Breast epithelium (tissue), 4 donors: Measurements from ENCODE around the gene ADCY7. TPM values are rescaled to one million over a fixed set of nuclear protein-coding genes. Genes with fewer than 3 reads are reported as not detected.

ENCODE experiments used
- DNase-seq, 2 donors: peaks; one replicate each; pipeline ENCODE4 v3.0.0-alpha.2; 2019; ENCODE audit warnings: low spot score in 2 of 2
- H3K27ac ChIP-seq, 2 donors: fragments of 200-600 bp; sonication (generic) in 1 of 2; one replicate each; pipeline ENCODE4 v1.5.1; 2016 to 2019; ENCODE audit warnings: mild to moderate bottlenecking in 1 of 2
- H3K27me3 ChIP-seq, 2 donors: fragments of 200-600 bp; sonication (generic) in 1 of 2; one replicate each; pipeline versions ENCODE4 v1.5.1 to v1.6.0; 2017 to 2019; ENCODE audit warnings: control low read depth in 1 of 2, mild to moderate bottlenecking in 1 of 2
- H3K36me3 ChIP-seq: fragments of 200-600 bp; one replicate; pipeline ENCODE4 v1.5.1; 2019
- H3K4me1 ChIP-seq, 2 donors: fragments of 200-600 bp; sonication (generic); one replicate each; pipeline ENCODE4 v1.5.1; 2016 to 2019; ENCODE audit warnings: control low read depth in 1 of 2
- H3K4me3 ChIP-seq, 3 donors: fragments of 200-600 bp; sonication (generic); 1 replicate in 2 of 3; 2 replicates in 1 of 3; pipeline ENCODE4 v1.5.1; 2016 to 2019; ENCODE audit warnings: mild to moderate bottlenecking in 3 of 3, moderate library complexity in 2 of 3
- H3K9me3 ChIP-seq, 2 donors: fragments of 200-600 bp; sonication (generic) in 1 of 2; one replicate each; pipeline ENCODE4 v1.5.1; 2016 to 2019; ENCODE audit warnings: control low read depth in 1 of 2
- POLR2A ChIP-seq: fragments of 450-650 bp; IDR thresholded peaks from one replicate; pipeline ENCODE4 v1.6.1; 2016; ENCODE audit warnings: antibody characterized with exemption, mild to moderate bottlenecking, moderate library complexity
- POLR2AphosphoS5 ChIP-seq, 3 donors: sonication (generic); formaldehyde crosslinking; IDR thresholded peaks; one replicate each; pipeline ENCODE4 v1.6.1; 2017; ENCODE audit warnings: antibody characterized with exemption in 3 of 3
- intact Hi-C: fragments of 100-400 bp; cut with DNase I; formaldehyde crosslinking; loops from one replicate; pipeline ENCODE4 v1.15.1; 2023; ENCODE audit warnings: low total_unique reads
- total RNA-seq, 3 donors: library from RNA; depleted of rRNA; stranded (reverse); fragments of >200 nt; gene quantifications; one replicate each; pipeline ENCODE4 v1.1.0, GENCODE V29; 2016
- TF ChIP-seq, protein P1 (sequence below), 3 donors: fragments of 450-650 bp; IDR thresholded peaks; one replicate each; pipeline ENCODE4 v1.5.1; 2016 to 2017; ENCODE audit warnings: antibody characterized with exemption in 3 of 3, mild to moderate bottlenecking in 3 of 3, moderate library complexity in 3 of 3

The ADCY7 gene
- total RNA-seq, 3 donors from 2014 or later = 6.2 to 30.7 (median 10.2) TPM

GRCh38 chr16:50269061-50269705 lies 2.8 kb downstream of the ADCY7 start:
- Histone ChIP-seq H3K27me3 (no peaks in the 10 kb centered on the region), H3K36me3 (no peaks in the 10 kb centered on the region), H3K27ac (no peak overlapping the region), H3K9me3 (no peaks in the 10 kb centered on the region), H3K4me1 (no peaks in the 10 kb centered on the region), H3K4me3 (no peak overlapping the region)
- no peak for DNase-seq
- intact Hi-C loops = no loop called here
- TF ChIP-seq, protein P1, sequence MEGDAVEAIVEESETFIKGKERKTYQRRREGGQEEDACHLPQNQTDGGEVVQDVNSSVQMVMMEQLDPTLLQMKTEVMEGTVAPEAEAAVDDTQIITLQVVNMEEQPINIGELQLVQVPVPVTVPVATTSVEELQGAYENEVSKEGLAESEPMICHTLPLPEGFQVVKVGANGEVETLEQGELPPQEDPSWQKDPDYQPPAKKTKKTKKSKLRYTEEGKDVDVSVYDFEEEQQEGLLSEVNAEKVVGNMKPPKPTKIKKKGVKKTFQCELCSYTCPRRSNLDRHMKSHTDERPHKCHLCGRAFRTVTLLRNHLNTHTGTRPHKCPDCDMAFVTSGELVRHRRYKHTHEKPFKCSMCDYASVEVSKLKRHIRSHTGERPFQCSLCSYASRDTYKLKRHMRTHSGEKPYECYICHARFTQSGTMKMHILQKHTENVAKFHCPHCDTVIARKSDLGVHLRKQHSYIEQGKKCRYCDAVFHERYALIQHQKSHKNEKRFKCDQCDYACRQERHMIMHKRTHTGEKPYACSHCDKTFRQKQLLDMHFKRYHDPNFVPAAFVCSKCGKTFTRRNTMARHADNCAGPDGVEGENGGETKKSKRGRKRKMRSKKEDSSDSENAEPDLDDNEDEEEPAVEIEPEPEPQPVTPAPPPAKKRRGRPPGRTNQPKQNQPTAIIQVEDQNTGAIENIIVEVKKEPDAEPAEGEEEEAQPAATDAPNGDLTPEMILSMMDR (IDR thresholded peaks at IDR 0.05) = no peak
- TF ChIP-seq POLR2A = no peak
- TF ChIP-seq POLR2AphosphoS5 (IDR thresholded peaks at IDR 0.05) = no peak

- Histone ChIP-seq H3K27ac (no peak overlapping the region), H3K36me3 (no peaks in the 10 kb centered on the region), H3K4me1 (no peaks in the 10 kb centered on the region), H3K9me3 (no peaks in the 10 kb centered on the region), H3K4me3 (no peak overlapping the region), H3K27me3 (no peaks in the 10 kb centered on the region)
- DNase-seq = no peak
- intact Hi-C loops = no loop called here
- TF ChIP-seq POLR2A (no peak), POLR2AphosphoS5 (IDR thresholded peaks at IDR 0.05) (no peak)
- TF ChIP-seq, protein P1 (IDR thresholded peaks at IDR 0.05) = no peak
These were observed 3.6 kb downstream of the ADCY7 start for GRCh38 chr16:50269769-50270509.

DNA sequence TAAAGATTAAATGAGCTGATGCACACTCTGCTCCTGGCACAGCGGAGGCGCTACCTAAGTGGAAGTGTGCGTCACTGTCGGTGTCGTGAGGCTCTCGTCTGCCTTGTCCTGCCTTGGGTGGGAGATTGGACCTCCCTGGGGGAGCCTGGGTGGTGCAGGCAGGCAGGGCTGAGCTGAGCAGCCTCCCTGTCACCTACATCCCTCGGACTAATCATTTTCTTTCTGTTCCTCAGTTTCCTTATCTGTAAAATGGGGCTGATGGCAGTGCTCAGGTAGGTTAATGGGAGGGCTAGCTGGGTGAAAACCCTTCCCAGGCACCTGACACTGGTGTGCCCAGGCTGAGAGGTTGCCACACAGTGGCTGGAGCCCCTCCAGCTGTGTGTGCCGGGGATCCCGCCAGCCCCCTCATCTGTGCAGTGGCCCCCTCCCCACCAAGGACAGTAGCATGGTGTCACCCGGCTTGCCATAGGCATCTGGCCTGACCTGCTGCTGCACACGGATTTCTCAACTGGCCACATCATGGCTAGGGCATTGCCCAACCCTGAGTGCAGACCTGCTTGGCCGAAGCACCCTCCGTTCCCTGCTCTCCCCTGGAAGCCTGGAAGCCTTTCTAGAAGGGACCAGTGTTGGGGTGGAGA lies 4.3 kb downstream of the ADCY7 start:
- Histone ChIP-seq H3K9me3 (no peaks in the 10 kb centered on the region), H3K27me3 (no peaks in the 10 kb centered on the region), H3K27ac (no peak overlapping the region), H3K4me1 (no peaks in the 10 kb centered on the region), H3K36me3 (no peaks in the 10 kb centered on the region), H3K4me3 (no peak overlapping the region)
- no peak for DNase-seq
- intact Hi-C loops = no loop called here
- no peak for TF ChIP-seq POLR2AphosphoS5 (IDR thresholded peaks at IDR 0.05)
- TF ChIP-seq, protein P1 (IDR thresholded peaks at IDR 0.05) = no peak

- H3K27me3 ChIP-seq = no peaks in the 10 kb centered on the region
- DNase-seq = no peak
- TF ChIP-seq, protein P1 (IDR thresholded peaks at IDR 0.05) = no peak
- no peak for TF ChIP-seq POLR2AphosphoS5 (IDR thresholded peaks at IDR 0.05)
- no peaks in the 10 kb centered on the region for H3K36me3 ChIP-seq
- no peaks in the 10 kb centered on the region for H3K9me3 ChIP-seq
- no peak overlapping the region for H3K4me3 ChIP-seq
- H3K4me1 ChIP-seq = no peaks in the 10 kb centered on the region
- intact Hi-C loops = no loop called here
- H3K27ac ChIP-seq = no peak overlapping the region
These were observed 5.0 kb downstream of the ADCY7 start for GRCh38 chr16:50271148-50272041.
